ENCODE measurements around the gene RFX3. TPM values are rescaled to one million over a fixed set of nuclear protein-coding genes. Genes with fewer than 3 reads are reported as not detected.

RFX3 gene
- total RNA-seq, 1 donor from 2014 or later, result 18.5 TPM

DNA sequence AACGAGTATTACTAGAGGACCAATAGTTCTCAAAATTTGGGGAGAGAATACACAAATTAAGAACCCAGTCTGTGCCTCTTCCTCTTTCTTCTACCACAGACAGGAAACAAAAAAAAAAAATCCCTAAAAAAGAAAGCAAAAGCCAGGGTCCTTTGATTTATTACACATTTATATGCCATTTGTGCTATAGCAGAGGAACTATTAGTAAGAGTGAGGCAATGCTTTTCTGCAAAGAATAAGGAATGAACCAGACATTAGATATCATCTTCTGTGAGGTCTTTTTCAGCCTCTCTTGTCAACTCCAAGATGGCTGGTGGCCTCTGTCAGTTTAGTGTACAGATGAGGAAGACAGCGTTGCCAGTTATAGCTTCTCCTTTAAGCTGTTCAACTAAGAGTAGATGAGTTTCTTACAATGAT, 127.6 kb downstream of the RFX3 start:
- Mint-ChIP-seq H3K4me1 (ENCODE audit: unreplicated experiment) (peaks cover 5% of the 10 kb centered on the region), H3K4me3 (ENCODE audit: unreplicated experiment) (no peak overlapping the region), H3K9me3 (ENCODE audit: unreplicated experiment) (no peaks in the 10 kb centered on the region), H3K36me3 (ENCODE audit: low read depth, unreplicated experiment) (no peaks in the 10 kb centered on the region), H3K27ac (ENCODE audit: unreplicated experiment) (no peak overlapping the region), H3K27me3 (ENCODE audit: unreplicated experiment) (no peaks in the 10 kb centered on the region)
- TF ChIP-seq, protein P1, sequence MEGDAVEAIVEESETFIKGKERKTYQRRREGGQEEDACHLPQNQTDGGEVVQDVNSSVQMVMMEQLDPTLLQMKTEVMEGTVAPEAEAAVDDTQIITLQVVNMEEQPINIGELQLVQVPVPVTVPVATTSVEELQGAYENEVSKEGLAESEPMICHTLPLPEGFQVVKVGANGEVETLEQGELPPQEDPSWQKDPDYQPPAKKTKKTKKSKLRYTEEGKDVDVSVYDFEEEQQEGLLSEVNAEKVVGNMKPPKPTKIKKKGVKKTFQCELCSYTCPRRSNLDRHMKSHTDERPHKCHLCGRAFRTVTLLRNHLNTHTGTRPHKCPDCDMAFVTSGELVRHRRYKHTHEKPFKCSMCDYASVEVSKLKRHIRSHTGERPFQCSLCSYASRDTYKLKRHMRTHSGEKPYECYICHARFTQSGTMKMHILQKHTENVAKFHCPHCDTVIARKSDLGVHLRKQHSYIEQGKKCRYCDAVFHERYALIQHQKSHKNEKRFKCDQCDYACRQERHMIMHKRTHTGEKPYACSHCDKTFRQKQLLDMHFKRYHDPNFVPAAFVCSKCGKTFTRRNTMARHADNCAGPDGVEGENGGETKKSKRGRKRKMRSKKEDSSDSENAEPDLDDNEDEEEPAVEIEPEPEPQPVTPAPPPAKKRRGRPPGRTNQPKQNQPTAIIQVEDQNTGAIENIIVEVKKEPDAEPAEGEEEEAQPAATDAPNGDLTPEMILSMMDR (IDR thresholded peaks at IDR 0.05; ENCODE audit: unreplicated experiment), result no peak
- DNase-seq (ENCODE audit: low spot score), result no peak

DNA sequence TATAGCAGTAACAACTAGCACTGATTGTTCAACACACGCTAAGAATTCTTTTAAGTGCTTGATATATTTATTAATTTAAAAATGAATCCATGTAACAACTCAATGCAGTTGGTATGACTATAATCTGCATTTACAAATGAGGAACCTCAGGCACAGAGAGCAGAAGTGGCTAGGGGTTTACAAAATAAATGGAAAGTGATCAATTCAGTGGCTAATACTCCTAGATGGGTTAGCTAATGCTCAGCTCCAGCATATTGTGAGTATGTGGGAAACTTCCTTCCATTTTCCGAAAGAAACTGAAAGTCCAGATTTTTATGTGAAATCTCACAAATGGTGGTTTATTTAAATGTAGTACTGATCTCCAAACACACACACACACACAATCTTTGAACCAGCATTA, 128.0 kb downstream of the RFX3 start:
- H3K4me3 Mint-ChIP-seq (ENCODE audit: unreplicated experiment), result no peak overlapping the region
- H3K36me3 Mint-ChIP-seq (ENCODE audit: low read depth, unreplicated experiment), result no peaks in the 10 kb centered on the region
- H3K27me3 Mint-ChIP-seq (ENCODE audit: unreplicated experiment), result no peaks in the 10 kb centered on the region
- DNase-seq (ENCODE audit: low spot score), result no peak
- peaks cover 5% of the 10 kb centered on the region for H3K4me1 Mint-ChIP-seq (ENCODE audit: unreplicated experiment)
- no peak overlapping the region for H3K27ac Mint-ChIP-seq (ENCODE audit: unreplicated experiment)
- no peaks in the 10 kb centered on the region for H3K9me3 Mint-ChIP-seq (ENCODE audit: unreplicated experiment)
- TF ChIP-seq, protein P1 (IDR thresholded peaks at IDR 0.05; ENCODE audit: unreplicated experiment), result no peak

DNA sequence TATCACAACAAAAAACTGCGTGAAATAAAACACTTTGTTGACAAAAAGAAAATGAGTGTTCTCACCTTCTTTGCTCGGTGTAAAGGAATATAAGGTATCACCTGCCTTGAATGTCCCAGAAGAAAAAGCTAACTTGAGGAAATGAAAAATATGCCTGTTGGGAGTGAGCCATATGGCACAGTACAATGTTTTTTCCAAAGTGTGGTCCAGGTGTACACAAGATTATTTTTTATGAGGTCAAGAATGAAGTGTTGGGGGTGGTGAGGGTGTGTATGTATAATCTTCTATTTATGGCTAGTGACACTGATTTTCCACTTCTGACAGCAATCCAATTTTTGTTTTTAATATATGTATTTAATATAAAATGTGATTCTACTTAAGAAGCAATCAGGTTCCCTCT, 134.4 kb downstream of the RFX3 start:
- H3K36me3 Mint-ChIP-seq (ENCODE audit: low read depth, unreplicated experiment), result peaks cover 19% of the 10 kb centered on the region
- H3K27me3 Mint-ChIP-seq (ENCODE audit: unreplicated experiment), result no peaks in the 10 kb centered on the region

DNA sequence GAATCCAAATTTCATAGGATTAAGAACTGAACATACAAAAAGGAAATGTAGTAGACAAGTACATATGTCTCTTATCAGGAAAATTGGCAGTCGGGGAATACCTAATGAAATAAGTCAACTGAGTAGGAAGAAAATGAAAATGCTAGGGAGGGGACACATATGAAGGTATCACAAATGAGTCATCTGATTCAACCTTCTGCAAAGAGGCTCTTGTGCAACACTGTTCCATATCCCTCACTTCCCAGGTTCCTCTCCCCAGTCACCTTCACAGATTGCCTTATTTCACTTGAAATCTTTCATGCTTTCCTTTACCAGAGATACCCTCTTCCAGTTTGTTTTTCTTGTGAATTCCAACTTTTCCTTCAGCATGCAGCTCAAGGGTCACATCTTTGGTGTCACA, 139.0 kb downstream of the RFX3 start:
- TF ChIP-seq, protein P1 (IDR thresholded peaks at IDR 0.05; ENCODE audit: unreplicated experiment), result no peak
- Mint-ChIP-seq H3K27me3 (ENCODE audit: unreplicated experiment) (no peaks in the 10 kb centered on the region), H3K4me3 (ENCODE audit: unreplicated experiment) (no peak overlapping the region), H3K9me3 (ENCODE audit: unreplicated experiment) (no peaks in the 10 kb centered on the region), H3K36me3 (ENCODE audit: low read depth, unreplicated experiment) (peaks cover 19% of the 10 kb centered on the region), H3K27ac (ENCODE audit: unreplicated experiment) (no peak overlapping the region), H3K4me1 (ENCODE audit: unreplicated experiment) (peaks cover 7% of the 10 kb centered on the region)
- no peak for DNase-seq (ENCODE audit: low spot score)

More for the DNA sequence above, 134.4 kb downstream of the RFX3 start:
- Mint-ChIP-seq H3K4me3 (ENCODE audit: unreplicated experiment) (no peak overlapping the region), H3K4me1 (ENCODE audit: unreplicated experiment) (no peaks in the 10 kb centered on the region), H3K9me3 (ENCODE audit: unreplicated experiment) (no peaks in the 10 kb centered on the region), H3K27ac (ENCODE audit: unreplicated experiment) (no peak overlapping the region)
- TF ChIP-seq, protein P1 (IDR thresholded peaks at IDR 0.05; ENCODE audit: unreplicated experiment), result no peak
- no peak for DNase-seq (ENCODE audit: low spot score)

DNA sequence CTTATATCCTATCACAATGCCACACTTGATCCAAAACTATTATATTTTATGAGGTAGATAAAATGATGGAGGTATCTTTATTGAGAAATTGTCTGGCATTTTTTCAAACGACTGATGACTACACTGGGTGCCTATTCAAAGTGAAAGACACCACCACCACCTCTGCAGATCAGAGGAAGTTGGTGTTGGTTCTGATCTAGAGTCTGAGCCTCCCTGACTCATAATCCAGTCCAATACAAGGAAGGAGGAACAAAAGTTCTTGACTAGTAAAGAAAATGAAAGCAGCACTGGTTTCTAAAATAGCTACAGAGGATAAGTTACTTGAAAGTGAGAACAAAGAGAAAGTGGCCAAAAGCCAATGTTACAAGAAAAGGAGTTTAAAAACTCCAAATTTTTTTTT, 139.9 kb downstream of the RFX3 start:
- peaks cover 13% of the 10 kb centered on the region for H3K36me3 Mint-ChIP-seq (ENCODE audit: low read depth, unreplicated experiment)

More for the DNA sequence above, 139.9 kb downstream of the RFX3 start:
- no peak overlapping the region for H3K4me3 Mint-ChIP-seq (ENCODE audit: unreplicated experiment)
- H3K9me3 Mint-ChIP-seq (ENCODE audit: unreplicated experiment), result no peaks in the 10 kb centered on the region
- TF ChIP-seq, protein P1 (IDR thresholded peaks at IDR 0.05; ENCODE audit: unreplicated experiment), result no peak
- peaks cover 7% of the 10 kb centered on the region for H3K4me1 Mint-ChIP-seq (ENCODE audit: unreplicated experiment)
- no peak overlapping the region for H3K27ac Mint-ChIP-seq (ENCODE audit: unreplicated experiment)
- no peak for DNase-seq (ENCODE audit: low spot score)
- no peaks in the 10 kb centered on the region for H3K27me3 Mint-ChIP-seq (ENCODE audit: unreplicated experiment)
